Tibial nerve (tissue), 4 donors: ENCODE results near the gene CLEC11A.

Experiments
- EP300 ChIP-seq, 2 donors: sonication (generic); formaldehyde crosslinking; IDR thresholded peaks; one replicate each; pipeline ENCODE4 v1.6.1; 2017; ENCODE audit warnings: antibody characterized with exemption in 2 of 2, mild to moderate bottlenecking in 1 of 2
- POLR2A ChIP-seq, 2 donors: fragments of 450-650 bp; IDR thresholded peaks; one replicate each; pipeline ENCODE4 v1.6.1; 2017; ENCODE audit warnings: antibody characterized with exemption in 2 of 2, mild to moderate bottlenecking in 2 of 2, moderate library complexity in 2 of 2
- TF ChIP-seq, protein P1 (sequence below), 5 experiments: fragments of 200-600 bp in 3 of 5; fragments of 450-650 bp in 2 of 5; sonication (generic) in 3 of 5; IDR thresholded peaks; one replicate each; pipeline ENCODE4 v1.5.1; 2016 to 2019; ENCODE audit warnings: antibody characterized with exemption in 5 of 5, mild to moderate bottlenecking in 3 of 5, moderate library complexity in 2 of 5

DNA sequence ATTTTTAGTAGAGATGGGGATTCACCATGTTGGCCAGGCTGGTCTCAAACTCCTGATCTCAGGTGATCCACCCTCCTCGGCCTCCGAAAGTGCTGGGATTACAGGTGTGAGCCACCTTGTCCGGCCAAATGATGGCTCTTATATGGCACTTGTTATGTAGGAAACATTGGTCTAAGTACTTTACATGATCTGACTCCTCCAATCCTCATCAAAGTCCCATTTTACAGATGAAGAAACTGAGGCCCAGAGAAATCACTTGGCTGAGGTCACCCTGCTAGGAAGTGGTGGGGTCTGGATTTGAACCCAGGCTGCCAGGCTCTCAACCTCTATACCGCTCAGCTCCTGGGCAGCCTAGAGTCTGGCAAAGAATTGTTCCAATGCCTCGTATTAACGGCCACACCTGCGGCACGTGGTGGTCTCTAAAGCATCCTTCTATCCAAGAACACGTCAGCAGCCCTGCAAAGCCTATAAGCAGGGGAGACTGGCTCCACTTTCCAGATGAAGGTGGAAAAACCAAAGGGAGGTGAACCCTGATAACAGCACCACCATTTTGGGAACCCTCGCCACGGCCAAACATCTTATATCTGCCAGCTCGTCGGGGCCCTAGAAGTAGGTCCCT, 21.7 kb upstream of the CLEC11A start:
- TF ChIP-seq, protein P1, sequence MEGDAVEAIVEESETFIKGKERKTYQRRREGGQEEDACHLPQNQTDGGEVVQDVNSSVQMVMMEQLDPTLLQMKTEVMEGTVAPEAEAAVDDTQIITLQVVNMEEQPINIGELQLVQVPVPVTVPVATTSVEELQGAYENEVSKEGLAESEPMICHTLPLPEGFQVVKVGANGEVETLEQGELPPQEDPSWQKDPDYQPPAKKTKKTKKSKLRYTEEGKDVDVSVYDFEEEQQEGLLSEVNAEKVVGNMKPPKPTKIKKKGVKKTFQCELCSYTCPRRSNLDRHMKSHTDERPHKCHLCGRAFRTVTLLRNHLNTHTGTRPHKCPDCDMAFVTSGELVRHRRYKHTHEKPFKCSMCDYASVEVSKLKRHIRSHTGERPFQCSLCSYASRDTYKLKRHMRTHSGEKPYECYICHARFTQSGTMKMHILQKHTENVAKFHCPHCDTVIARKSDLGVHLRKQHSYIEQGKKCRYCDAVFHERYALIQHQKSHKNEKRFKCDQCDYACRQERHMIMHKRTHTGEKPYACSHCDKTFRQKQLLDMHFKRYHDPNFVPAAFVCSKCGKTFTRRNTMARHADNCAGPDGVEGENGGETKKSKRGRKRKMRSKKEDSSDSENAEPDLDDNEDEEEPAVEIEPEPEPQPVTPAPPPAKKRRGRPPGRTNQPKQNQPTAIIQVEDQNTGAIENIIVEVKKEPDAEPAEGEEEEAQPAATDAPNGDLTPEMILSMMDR (IDR thresholded peaks at IDR 0.05) = no peak
- TF ChIP-seq POLR2A (IDR thresholded peaks at IDR 0.05) (no peak), EP300 (IDR thresholded peaks at IDR 0.05) (no peak)
